A673 (cell line): Measurements from ENCODE around the gene RTP3.

Experiments used
- EZH2 ChIP-seq: fragments of 200-600 bp; sonication (generic); IDR thresholded peaks from 2 replicates; pipeline ENCODE4 v1.6.1; 2017; ENCODE audit warnings: borderline replicate concordance, low read depth, mild to moderate bottlenecking, mixed read lengths, antibody characterized with exemption, low read length; ENCODE audit not compliant: poor library complexity, severe bottlenecking
- TF ChIP-seq, protein P1 (sequence below): fragments of 300-800, 200-600 bp; sonication (generic); conservative IDR thresholded peaks from 2 replicates; pipeline ENCODE4 v1.5.1; 2017; ENCODE audit warnings: low read depth, mild to moderate bottlenecking, antibody characterized with exemption, low read length, moderate library complexity, mixed read lengths

- TF ChIP-seq, protein P1, sequence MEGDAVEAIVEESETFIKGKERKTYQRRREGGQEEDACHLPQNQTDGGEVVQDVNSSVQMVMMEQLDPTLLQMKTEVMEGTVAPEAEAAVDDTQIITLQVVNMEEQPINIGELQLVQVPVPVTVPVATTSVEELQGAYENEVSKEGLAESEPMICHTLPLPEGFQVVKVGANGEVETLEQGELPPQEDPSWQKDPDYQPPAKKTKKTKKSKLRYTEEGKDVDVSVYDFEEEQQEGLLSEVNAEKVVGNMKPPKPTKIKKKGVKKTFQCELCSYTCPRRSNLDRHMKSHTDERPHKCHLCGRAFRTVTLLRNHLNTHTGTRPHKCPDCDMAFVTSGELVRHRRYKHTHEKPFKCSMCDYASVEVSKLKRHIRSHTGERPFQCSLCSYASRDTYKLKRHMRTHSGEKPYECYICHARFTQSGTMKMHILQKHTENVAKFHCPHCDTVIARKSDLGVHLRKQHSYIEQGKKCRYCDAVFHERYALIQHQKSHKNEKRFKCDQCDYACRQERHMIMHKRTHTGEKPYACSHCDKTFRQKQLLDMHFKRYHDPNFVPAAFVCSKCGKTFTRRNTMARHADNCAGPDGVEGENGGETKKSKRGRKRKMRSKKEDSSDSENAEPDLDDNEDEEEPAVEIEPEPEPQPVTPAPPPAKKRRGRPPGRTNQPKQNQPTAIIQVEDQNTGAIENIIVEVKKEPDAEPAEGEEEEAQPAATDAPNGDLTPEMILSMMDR = no peak
- TF ChIP-seq EZH2 = no peak
Observed at GRCh38 chr3:46478341-46478740, 19.4 kb upstream of the RTP3 start.
